GM19324 (cell line): ENCODE results near the gene NPHP3.
"Not testable (repeated sequence)": the region's sequence is repeated elsewhere in the genome, so short reads cannot be mapped to it uniquely, and the experiment has no call there.

ENCODE experiments used
- ATAC-seq: cut with Tn5 transposase; IDR thresholded peaks from one replicate; pipeline ENCODE4 v1.9.1; 2021; ENCODE audit warnings: mild to moderate bottlenecking, moderate library complexity; ENCODE audit not compliant: unreplicated experiment, low FRiP score

Gene NPHP3

DNA sequence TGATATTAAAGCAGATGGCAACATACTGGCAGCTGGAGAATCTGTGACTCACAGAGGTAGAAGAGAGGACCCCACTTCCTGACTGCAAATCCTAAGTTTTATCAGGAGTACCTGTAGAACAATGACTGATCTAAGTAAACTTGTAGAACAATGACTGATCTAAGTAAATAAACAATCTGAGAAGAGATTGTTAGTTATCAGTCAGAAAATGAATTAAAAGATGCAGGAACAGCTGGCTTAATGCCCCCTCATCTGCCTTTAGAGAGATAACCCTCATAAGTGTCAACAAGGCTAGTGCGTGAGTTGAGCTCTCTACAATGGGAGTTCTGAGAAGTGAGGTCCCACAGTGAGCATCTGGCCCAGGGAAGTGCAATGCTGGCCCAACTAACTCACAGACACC, 77.2 kb downstream of the NPHP3 start:
- ATAC-seq = no peak

DNA sequence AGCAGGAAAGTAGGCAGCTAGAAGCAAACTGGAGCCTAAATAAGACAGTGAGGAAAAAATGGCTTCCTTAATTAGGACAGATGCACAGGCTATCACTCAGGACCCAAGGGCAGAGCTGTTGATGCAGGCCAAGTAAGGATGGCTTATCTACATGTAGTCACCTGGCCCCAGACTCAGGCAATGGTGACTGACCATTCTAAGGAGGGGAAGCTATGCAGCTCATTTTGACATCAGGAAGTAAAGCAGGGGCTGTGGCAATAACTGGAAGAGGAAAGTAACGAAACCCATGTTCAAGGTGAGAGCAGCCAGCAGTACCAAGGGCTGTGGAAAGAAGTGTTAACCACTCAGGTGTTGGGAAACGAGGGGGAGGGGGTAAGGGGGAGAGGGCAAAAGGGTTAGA, 78.8 kb downstream of the NPHP3 start:
- ATAC-seq = no peak

DNA sequence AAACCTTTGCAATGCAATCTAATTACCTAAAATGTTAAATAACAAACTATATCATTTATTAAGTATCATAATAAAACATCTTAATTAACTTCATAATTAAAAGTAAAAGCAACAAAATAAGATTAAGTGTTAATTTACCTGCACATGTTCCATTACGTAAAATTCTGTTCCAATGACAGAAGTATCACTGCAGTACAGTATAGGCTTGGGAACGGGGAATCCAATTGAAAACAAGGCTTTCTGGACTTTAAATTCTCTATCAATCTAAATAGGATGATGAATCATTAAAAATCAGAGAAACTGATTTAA, 79.7 kb downstream of the NPHP3 start:
- ATAC-seq = no peak

DNA sequence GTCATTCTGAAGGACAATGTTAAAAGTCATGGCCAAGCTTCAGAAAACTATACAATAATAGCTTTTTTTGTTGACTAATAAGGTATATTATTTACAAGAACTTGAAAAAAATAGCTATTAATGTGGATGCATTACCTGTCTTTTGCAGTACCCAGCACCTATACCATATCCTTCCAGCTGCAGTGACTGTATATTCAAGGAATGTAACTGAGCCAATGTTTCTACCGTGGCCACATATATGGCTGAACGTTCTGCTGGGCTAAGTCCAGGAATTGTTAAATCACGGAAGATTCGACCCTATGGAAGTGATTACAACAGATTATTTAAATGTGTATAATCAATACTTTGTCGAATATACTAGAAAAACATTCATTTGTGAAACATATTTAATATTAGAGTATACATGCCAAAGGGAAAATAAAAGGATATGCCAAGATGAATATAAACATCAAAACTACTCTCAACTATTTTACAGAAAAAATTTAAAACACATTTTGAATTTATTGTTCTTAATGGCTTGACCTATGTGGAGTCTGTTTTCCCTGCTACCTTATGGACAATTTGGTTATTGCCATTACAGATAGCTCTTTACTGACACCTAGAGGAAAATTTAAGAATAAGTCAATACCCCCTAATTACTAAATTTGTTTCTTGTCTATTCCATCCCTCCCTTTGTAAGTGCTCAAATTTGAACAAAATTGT, 80.2 kb downstream of the NPHP3 start:
- no peak for ATAC-seq

DNA sequence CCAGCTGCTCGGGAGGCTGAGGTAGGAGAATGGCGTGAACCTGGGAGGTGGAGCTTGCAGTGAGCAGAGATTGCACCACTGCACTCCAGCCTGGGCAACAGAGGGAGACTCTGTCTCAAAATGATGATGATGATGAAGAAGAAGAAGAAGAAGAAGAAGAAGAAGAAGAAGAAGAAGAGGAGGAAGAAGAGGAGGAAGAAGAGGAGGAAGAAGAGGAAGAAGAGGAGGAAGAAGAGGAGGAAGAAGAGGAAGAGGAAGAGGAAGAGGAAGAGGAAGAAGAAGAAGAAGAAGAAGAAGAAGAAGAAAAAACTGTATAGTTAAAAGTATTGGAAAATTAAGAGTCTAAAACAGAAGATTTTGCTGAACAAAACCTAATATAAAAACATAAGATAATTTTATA, 80.8 kb downstream of the NPHP3 start:
- ATAC-seq = not testable (repeated sequence)

DNA sequence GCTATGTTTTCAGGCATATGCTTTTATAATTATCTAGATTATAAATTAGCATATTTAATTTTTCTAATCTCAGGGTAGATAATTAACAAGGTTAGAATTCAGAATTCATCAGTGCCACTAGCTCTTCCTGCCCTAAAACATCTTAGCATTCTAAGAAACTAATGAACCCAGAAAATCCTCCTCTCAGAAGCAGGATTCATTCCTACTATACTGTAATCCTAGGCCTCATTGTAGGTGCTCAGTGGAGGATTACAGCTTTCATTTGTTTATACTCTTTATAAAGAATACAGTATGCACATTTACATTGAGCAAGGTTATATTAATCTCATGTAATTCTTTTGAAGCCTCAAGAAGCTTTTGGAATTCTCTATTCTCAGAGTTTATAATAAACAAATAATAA, 83.5 kb downstream of the NPHP3 start:
- no peak for ATAC-seq

DNA sequence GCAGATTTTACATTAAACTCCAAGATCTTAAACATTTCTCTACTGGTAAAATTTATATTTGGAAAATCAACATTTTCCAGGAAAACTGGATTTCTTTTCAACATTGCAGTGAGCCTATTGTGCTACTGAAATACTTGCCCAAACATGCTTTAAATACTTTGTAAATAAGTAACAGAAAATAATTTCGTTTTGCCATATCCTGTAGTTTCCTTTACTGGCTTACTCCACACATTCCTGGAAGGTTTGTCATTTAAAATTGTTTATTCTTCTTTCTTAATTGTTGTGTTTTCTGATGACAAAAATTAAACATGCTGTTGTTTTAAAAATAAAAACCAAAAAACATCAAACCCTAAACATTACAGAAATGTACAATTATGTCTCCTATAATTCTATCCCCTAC, 84.6 kb downstream of the NPHP3 start:
- ATAC-seq = no peak

DNA sequence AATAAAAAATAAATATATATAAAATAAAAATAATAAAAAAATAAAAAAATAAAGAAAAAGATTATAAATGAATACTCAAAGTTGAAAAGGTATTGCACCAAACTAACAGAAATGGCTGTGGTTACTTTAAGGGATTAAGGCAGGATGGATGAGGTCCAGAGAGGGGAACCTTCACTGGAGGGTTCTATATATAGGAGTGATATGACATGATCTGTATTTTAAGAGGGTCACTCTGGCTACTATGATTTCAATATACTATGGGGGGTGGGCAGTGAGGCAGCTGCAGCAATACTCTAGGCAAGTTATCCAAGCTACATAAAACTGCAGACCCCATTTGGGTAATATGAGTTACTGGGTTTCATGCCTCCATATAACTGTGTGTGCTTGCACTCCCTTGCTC, 87.2 kb downstream of the NPHP3 start:
- no peak for ATAC-seq
